ENCODE results near the gene ZNF319. TPM values are rescaled to one million over a fixed set of nuclear protein-coding genes. Genes with fewer than 3 reads are reported as not detected.

Gene ZNF319
- total RNA-seq, 1 experiment from 2014 or later = 5.5 TPM

DNA sequence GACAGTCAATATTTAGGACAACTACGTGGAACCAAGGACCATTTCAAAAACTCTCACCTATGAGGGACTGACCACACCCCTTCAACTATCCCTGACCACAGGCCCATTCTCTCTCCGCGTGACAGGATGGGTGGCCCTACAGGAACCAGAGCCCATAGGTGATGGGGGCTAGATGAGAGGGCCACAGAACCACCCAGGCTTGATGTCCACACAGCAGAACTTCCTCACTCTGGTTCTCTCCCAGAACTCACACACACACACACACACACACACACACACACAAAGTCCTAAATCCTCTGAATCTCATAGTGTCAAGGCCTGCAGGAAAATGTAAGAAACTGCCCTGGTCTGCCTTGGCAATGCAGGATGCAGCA, 1.5 kb downstream of the ZNF319 start:
- CTCF ChIA-PET = interaction anchor here (0.5 to 6.1 kb wide), 9 partner anchors 14 to 537 kb away, joined by 4 to 56 read pairs (median 6); partner anchors contain the start of gene POLR2C
- no peak for ATAC-seq
- POLR2A ChIA-PET = interaction anchor here (1.0 kb wide), 1 partner anchor 131 kb away, joined by 3 read pairs; the partner anchor contains the start of gene CFAP20
- DNase-seq (ENCODE audit: low spot score) = no peak
- Mint-ChIP-seq H3K4me1 (peaks cover 23% of the 10 kb centered on the region), H3K27me3 (ENCODE audit: low read depth) (no peaks in the 10 kb centered on the region), H3K27ac (no peak overlapping the region), H3K9me3 (no peaks in the 10 kb centered on the region), H3K4me3 (peak overlapping the region; percentile 64), H3K36me3 (peaks cover 7% of the 10 kb centered on the region)
- no peak for TF ChIP-seq RELA (CRISPR knock-in tag; IDR thresholded peaks at IDR 0.05; ENCODE audit: borderline replicate concordance)

DNA sequence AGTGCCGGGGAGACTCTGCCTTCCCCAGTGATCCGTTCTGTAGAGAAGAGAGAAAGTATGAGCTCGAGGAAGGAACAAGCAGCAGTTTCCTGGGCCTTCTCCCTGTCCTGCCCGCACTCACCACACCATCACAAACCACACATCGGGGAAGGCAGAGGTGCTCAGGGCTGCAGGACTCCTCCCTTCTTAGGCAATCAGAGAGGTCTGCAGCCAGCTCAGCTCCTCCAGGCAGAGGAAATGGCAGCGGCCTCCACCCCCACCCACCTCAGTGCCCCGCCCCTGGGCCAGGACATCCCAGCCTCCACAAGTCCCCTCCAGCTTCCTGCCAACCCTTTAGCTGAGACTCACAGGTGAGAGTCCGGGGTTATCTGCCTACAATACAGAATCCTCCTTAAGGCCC, 2.0 kb downstream of the ZNF319 start:
- TF ChIP-seq HMGXB4 (CRISPR knock-in tag; IDR thresholded peaks at IDR 0.05) (no peak), FOXJ3 (CRISPR knock-in tag; IDR thresholded peaks at IDR 0.05; ENCODE audit: borderline replicate concordance) (no peak), RELA (CRISPR knock-in tag; IDR thresholded peaks at IDR 0.05; ENCODE audit: borderline replicate concordance) (no peak), ZNF219 (CRISPR knock-in tag; IDR thresholded peaks at IDR 0.05; ENCODE audit: borderline replicate concordance) (no peak)
- TF ChIP-seq, protein P1, sequence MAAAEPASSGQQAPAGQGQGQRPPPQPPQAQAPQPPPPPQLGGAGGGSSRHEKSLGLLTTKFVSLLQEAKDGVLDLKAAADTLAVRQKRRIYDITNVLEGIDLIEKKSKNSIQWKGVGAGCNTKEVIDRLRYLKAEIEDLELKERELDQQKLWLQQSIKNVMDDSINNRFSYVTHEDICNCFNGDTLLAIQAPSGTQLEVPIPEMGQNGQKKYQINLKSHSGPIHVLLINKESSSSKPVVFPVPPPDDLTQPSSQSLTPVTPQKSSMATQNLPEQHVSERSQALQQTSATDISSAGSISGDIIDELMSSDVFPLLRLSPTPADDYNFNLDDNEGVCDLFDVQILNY (CRISPR knock-in tag; IDR thresholded peaks at IDR 0.05) = no peak
- TF ChIP-seq, protein P2, sequence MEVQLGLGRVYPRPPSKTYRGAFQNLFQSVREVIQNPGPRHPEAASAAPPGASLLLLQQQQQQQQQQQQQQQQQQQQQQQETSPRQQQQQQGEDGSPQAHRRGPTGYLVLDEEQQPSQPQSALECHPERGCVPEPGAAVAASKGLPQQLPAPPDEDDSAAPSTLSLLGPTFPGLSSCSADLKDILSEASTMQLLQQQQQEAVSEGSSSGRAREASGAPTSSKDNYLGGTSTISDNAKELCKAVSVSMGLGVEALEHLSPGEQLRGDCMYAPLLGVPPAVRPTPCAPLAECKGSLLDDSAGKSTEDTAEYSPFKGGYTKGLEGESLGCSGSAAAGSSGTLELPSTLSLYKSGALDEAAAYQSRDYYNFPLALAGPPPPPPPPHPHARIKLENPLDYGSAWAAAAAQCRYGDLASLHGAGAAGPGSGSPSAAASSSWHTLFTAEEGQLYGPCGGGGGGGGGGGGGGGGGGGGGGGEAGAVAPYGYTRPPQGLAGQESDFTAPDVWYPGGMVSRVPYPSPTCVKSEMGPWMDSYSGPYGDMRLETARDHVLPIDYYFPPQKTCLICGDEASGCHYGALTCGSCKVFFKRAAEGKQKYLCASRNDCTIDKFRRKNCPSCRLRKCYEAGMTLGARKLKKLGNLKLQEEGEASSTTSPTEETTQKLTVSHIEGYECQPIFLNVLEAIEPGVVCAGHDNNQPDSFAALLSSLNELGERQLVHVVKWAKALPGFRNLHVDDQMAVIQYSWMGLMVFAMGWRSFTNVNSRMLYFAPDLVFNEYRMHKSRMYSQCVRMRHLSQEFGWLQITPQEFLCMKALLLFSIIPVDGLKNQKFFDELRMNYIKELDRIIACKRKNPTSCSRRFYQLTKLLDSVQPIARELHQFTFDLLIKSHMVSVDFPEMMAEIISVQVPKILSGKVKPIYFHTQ (CRISPR knock-in tag; IDR thresholded peaks at IDR 0.05) = no peak
- TF ChIP-seq, protein P3, sequence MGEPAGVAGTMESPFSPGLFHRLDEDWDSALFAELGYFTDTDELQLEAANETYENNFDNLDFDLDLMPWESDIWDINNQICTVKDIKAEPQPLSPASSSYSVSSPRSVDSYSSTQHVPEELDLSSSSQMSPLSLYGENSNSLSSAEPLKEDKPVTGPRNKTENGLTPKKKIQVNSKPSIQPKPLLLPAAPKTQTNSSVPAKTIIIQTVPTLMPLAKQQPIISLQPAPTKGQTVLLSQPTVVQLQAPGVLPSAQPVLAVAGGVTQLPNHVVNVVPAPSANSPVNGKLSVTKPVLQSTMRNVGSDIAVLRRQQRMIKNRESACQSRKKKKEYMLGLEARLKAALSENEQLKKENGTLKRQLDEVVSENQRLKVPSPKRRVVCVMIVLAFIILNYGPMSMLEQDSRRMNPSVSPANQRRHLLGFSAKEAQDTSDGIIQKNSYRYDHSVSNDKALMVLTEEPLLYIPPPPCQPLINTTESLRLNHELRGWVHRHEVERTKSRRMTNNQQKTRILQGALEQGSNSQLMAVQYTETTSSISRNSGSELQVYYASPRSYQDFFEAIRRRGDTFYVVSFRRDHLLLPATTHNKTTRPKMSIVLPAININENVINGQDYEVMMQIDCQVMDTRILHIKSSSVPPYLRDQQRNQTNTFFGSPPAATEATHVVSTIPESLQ (CRISPR knock-in tag; IDR thresholded peaks at IDR 0.05) = no peak
- H3K9me3 Mint-ChIP-seq = no peaks in the 10 kb centered on the region
- CTCF ChIA-PET = interaction anchor here (1.2 to 6.1 kb wide), 6 partner anchors 13 to 223 kb away, joined by 4 to 56 read pairs (median 6); no protein-coding TSS in a partner anchor
- peaks cover 23% of the 10 kb centered on the region for H3K4me1 Mint-ChIP-seq
- 0 out of 2 replicates have a peak, but pooled peaks have one; percentile 1 for ATAC-seq
- POLR2A ChIA-PET = interaction anchor here (1.0 kb wide), 1 partner anchor 131 kb away, joined by 3 read pairs; the partner anchor contains the start of gene CFAP20
- no peaks in the 10 kb centered on the region for H3K27me3 Mint-ChIP-seq (ENCODE audit: low read depth)
- peaks cover 4% of the 10 kb centered on the region; the same call in 1 of the 2 replicates for H3K36me3 Mint-ChIP-seq
- no peak overlapping the region for H3K4me3 Mint-ChIP-seq
- DNase-seq (ENCODE audit: low spot score) = peak; percentile 37
- no peak overlapping the region for H3K27ac Mint-ChIP-seq

DNA sequence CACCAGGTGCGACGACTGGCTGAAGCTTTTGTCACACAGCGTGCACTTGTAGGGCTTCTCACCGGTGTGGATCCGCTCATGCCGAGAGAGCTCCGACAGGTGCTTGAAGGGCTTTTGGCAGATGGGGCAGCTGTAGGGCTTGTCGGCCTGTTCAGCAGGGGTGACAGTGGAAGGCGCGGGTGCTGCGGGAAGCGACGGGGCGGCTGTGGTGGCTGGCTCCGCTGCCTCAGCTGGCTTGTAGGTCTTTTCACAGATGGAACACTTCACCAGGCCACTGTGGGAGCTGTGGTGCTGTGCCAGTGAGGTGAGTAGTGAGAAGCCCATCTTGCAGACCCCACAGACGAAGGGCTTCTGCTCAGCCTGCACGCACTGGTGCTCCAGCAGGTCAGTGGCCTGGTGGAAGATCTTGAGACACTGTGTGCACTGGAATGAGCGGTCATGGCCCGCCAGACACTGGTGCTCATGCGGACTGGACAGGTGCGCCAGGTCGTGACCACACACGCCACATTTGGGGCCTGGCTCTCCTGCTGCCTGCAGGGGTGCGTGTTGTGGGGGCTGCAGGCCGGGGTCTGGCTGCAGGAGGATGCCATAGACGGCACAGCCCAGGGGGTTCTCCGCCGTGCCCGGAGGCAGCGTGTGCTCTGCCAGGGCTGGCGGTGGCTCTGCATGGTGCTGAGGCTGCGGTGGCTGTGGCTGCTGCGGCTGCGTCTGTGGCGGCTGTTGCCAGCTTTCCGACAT, 2.8 kb downstream of the ZNF319 start:
- no peak overlapping the region for H3K4me3 Mint-ChIP-seq
- ChIA-PET POLR2A (no interaction called here), CTCF (interaction anchor here (0.6 to 6.1 kb wide), 6 partner anchors 12 to 222 kb away, joined by 3 to 56 read pairs (median 6); no protein-coding TSS in a partner anchor)
- H3K4me1 Mint-ChIP-seq = peaks cover 29% of the 10 kb centered on the region
- no peak for TF ChIP-seq ZSCAN18 (CRISPR knock-in tag; IDR thresholded peaks at IDR 0.05)
- no peak for TF ChIP-seq AFF4 (CRISPR knock-in tag; IDR thresholded peaks at IDR 0.05; ENCODE audit: borderline replicate concordance)
- TF ChIP-seq NR3C1 (CRISPR knock-in tag; conservative IDR thresholded peaks at IDR 0.05; ENCODE audit: low read depth) = no peak
- DNase-seq (ENCODE audit: low spot score) (no peak), ATAC-seq (no peak)
- H3K27ac Mint-ChIP-seq = no peak overlapping the region
- no peaks in the 10 kb centered on the region for H3K9me3 Mint-ChIP-seq
- H3K36me3 Mint-ChIP-seq = peaks cover 4% of the 10 kb centered on the region; the same call in 1 of the 2 replicates
- no peaks in the 10 kb centered on the region for H3K27me3 Mint-ChIP-seq (ENCODE audit: low read depth)
